Adrenal gland (tissue), 5 donors: ENCODE data around the gene IST1.

ENCODE experiments used
- CTCF ChIP-seq, 6 experiments: fragments of 450-650 bp in 4 of 6; fragments of 200-600 bp in 2 of 6; sonication (generic) in 1 of 6; IDR thresholded peaks; 1 replicate in 5 of 6; 2 replicates in 1 of 6; pipeline versions ENCODE4 v1.5.1 to v1.8.0; 2016 to 2021; ENCODE audit warnings: antibody characterized with exemption in 6 of 6, mild to moderate bottlenecking in 2 of 6, moderate library complexity in 1 of 6
- POLR2A ChIP-seq, 2 donors: fragments of 450-650 bp; IDR thresholded peaks; one replicate each; pipeline ENCODE4 v1.6.1; 2017; ENCODE audit warnings: antibody characterized with exemption in 2 of 2, mild to moderate bottlenecking in 2 of 2, moderate library complexity in 1 of 2
- donor health status: DM: no; HTN: no; CAD: no.

- no peak for TF ChIP-seq CTCF (IDR thresholded peaks at IDR 0.05)
- TF ChIP-seq POLR2A (IDR thresholded peaks at IDR 0.05) = no peak
Measured at GRCh38 chr16:71956486-71956885, 61.2 kb downstream of the IST1 start.
